ENCODE measurements around the gene UBL4A. TPM values are rescaled to one million over a fixed set of nuclear protein-coding genes. Genes with fewer than 3 reads are reported as not detected.

UBL4A gene
- total RNA-seq, 1 experiment from 2014 or later, result 101 TPM

DNA sequence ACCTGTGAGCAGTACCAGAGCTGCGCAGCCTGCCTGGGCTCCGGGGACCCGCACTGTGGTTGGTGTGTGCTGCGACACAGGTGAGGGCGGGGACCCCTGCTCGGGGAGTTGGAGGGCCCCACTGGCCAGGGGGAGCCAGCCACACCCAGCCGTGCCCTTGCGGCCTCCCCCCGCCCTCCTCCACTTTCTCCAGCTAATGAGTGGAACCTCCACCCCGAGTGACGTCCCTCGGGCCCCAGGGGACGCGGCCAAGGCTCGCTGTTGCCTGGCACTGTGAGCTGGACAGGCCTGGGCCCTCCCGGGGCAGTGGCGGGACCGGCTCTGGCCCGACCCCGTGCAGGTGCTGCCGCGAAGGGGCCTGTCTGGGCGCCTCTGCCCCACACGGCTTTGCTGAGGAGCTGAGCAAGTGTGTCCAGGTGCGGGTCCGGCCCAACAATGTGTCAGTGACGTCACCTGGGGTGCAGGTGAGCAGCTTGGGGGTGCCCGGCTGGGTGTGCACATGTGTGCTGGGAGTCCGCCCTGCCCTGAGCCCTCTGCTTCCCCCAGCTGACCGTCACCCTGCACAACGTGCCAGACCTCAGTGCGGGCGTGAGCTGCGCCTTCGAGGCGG is 22.7 kb downstream of the UBL4A start:
- no peak for DNase-seq (ENCODE audit: low read depth)

DNA sequence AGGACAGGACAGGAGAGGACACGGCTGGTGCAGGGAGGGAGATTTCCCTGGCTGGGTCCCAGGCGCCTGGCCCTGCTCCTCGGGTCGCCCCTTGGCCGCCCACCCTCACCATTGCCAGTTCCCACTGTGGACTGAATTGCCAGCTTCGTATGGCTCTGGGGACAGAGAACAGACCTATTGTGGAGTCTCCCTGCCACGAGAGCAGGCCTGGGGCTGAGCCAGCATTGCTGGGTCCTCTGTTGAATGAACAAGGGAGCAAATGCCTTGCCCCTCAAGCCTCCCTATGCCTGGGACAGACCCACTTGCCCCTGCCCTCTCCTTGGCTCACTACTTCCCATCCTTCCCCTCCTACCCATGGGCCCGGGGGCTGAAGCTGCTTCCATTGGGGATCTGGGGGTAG is 24.0 kb downstream of the UBL4A start:
- no peak for DNase-seq (ENCODE audit: low read depth)

DNA sequence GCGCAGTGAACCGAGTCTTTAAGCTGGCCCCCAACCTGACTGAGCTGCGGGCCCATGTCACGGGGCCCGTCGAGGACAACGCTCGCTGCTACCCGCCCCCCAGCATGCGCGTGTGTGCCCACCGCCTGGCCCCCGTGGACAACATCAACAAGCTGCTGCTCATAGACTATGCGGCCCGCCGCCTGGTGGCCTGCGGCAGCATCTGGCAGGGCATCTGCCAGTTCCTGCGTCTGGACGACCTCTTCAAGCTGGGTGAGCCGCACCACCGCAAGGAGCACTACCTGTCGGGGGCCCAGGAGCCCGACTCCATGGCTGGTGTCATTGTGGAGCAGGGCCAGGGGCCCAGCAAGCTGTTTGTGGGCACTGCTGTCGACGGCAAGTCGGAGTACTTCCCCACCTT is 26.1 kb downstream of the UBL4A start:
- DNase-seq (ENCODE audit: low read depth), result no peak

DNA sequence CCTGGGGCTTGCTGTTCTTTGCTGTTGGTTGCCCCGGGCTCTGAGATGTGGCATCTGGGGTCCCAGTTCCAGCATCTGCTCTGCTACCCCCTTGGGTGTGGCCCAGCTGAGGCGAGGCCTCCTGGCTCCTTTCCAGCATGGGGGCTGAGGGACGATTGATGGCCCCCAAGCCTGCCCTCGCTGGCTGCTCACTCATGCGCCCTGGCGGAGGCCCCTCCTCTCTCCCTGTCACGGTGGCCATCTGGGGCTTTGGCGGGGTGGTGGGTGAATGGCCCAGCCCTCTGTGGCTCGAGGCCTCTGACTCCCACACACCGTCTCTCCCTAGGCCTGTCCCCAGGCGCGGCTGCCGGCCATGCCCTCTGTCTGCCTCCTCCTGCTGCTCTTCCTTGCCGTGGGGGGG is 26.6 kb downstream of the UBL4A start:
- DNase-seq (ENCODE audit: low read depth), result no peak

DNA sequence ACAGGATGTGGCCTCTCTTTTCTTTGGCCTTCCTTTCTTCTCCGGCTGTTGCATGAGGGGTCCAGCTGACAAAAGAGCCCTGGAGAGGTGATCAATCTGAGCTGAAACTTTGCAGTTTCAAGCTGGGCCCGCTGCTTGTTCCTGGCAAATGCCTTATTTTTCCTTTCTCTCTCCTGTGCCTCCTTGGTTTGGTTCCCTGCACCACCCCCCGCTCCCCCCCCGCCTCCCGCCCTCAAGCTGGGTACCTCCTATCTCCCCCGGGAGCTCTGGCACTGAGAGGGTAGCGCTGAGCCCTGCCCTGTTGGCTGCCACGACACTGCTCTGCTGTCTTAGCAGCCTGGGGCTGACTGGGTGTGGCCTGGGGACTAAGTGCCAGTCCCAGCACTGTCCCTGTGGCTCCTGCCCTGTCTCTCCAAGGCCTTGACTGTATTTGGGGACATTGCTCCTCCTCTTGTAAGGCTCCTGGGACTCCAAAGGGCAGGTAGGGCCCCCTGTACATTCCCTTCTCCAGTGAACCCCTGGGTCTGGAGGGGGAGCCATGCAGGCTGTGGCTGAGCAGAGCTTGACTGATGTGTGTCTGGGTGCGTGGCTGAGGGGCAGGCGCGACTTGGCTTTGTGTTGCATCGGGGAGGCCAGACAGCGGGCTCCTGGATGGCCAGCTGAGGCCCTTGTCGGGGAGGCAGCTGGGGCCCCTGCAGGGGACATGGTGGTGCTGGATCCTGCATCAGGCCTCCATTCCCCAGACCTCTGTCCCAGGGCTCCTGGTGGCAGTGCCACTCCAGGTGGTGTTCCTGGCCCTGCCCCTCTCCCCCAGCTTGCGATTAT is 27.2 kb downstream of the UBL4A start:
- peak; percentile 60 for DNase-seq (ENCODE audit: low read depth)

DNA sequence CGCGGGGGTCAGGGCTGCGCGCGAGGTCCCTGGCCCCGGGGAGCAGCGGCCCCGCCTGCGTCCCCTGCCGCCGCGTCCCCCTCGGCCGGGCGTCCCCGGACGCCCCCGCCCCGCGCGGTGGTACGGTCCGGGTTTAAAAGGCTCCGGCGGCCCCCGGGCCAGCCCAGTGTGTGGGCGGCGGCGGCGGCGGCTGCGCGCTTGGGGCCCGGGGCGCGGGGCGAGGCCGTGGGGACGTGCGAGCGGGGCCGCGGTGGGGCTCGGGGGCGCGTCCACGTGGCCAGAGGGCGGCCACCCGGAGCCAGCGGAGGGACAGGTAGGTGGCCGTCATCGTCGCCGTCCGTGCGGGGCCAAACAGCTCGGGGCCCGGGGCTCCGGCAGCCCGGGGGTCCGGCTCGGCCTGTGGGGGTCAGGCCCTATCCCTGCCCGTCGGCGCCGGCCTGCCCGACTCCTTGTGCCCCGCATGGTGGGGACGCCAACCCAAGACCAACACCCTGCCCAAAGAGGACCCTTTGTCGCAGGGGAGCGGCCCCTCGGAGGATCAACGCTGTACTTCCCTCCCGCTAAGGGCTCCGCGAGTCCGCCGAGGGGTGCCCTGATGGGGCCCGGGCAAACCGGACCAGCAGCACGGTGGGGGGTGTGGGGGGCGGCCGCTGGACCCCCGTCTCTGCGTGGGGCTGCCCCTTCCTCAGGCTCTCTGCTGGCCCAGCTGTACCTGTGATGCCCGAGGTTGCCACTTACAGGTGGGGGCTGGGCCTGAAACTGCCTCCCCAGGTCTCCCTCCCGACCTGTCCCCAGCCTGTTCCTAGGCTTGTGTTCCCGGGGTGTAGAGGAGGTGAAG is 28.1 kb downstream of the UBL4A start, which contains the start of gene PLXNA3:
PLXNA3 (plus strand) TSS at position 166 of the 838 bp plus-strand sequence. CDS start 1,903 bp downstream, outside the sequence.
- peak; percentile 40 for DNase-seq (ENCODE audit: low read depth)

DNA sequence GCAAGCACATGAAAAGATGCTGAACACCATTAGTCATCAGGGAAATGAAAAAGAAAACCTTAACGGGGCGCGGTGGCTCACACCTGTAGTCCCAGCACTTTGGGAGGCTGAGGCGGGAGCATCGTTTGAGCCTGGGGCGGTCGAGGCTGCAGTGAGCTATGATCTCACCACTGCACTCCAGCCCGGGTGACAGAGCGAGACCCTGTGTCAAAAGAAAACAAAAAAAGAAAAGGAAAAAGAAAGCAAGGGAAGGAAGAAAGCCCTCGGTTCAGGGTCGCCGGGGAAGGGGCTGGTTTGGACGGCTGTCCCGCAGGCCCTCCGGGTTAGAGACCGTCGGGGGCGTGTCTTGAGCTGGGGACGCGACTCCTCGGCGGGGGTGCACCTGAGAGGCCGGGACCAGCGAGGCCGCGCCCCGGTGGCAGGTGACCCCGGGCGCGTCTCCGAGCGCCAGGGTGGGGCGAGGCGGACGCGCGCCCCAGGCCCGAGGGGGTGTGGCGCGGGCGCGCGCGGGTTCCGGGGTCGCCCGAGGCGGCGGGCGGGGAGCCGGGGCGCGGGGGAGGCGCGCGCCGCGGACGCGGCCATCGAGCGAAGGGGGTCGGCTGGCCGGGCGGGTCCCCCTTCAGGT is 28.8 kb downstream of the UBL4A start:
- peak; percentile 44 for DNase-seq (ENCODE audit: low read depth)

DNA sequence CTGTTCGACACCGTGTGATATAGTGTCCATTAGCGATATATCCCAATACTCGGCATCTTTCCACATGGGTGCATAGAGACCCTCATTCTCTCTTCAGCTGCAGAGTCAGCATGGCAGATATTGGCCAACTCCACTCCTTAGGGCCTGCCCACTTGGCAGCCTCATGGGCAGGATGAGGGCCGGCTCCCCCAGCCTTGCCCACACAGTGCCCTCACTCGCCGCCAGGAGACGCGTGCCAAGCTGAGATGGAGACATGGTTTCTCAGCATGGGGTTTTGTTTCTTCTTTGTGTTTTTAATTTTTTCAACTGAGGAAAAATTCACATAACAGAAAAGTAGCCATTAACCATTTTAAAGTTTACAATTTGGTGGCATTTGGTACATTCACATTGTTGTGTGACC is 33.6 kb downstream of the UBL4A start:
- DNase-seq (ENCODE audit: low read depth), result no peak

DNA sequence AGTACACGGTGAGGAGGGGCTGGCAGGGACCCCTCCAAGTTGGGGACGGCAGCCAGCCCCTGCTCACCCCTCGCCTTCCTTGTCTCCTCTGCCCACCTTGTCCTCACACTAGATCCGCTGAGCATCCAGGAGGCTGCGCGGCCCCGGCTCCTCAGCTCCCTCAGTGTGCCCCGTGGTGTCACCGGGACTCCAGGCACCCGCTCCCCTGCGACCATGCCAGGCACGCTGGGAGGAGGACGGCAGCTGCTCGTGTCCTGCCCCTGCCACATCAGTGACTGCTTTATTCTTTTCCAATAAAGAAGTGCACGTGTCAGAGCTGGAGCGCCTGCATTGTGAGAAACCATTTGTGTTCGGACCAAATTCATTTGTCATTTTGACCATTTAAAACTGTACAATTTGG is 36.1 kb downstream of the UBL4A start:
- no peak for DNase-seq (ENCODE audit: low read depth)

DNA sequence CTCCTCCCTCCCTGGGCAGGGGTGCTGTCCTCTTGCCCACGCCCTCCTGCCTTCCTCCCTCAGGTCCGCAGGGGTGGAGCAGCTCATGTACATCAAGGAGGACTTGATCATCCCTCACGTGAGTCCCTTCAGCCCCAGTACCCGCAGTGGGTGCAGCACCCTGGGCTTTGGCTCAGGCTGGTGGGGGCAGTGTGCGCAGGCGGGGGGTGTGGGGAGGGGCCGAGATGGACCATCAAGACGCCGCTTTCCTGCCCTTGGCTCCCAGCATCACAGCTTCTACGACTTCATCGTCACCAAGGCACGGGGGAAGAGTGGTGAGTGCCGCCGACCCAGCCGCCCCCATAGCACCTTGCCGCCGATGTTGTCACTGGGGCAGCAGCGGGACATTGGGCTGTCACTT is 36.8 kb downstream of the UBL4A start:
- DNase-seq (ENCODE audit: low read depth), result no peak

DNA sequence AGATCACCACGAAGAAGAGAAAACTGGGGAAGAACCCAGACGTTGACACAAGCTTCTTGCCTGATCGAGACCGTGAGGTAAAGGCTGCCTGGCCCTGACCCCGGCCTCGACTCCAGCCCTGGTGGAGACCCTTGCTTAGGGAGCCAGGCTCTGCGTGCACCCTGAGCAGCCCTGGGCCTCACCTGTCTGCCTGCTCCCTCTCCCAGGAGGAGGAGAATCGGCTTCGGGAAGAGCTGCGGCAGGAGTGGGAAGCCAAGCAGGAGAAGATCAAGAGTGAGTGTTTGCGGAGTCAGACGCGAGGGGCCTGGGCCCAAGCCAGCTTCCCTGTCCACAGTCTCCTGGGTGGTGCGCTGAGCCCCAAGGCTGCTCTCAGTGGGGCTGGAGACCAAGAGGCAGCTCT is 37.9 kb downstream of the UBL4A start:
- DNase-seq (ENCODE audit: low read depth), result no peak

DNA sequence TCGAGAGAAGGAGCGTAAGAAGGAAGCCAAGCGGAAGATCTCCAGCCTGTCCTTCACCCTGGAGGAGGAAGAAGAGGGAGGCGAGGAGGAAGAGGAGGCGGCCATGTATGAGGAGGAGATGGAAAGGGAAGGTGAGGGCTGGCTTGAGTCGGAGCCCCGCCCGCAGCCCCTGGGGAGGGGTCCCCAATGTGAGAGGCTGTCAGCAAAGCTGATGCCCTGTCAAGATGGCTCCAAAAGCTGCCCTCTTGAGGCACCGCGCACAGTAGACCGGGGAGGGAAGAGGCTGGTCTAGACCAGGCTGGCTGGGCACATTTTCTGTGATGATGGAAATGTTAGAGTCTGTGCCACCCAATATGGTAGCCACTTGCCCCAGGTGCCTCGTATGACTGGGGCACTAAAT is 40.0 kb downstream of the UBL4A start:
- no peak for DNase-seq (ENCODE audit: low read depth)

DNA sequence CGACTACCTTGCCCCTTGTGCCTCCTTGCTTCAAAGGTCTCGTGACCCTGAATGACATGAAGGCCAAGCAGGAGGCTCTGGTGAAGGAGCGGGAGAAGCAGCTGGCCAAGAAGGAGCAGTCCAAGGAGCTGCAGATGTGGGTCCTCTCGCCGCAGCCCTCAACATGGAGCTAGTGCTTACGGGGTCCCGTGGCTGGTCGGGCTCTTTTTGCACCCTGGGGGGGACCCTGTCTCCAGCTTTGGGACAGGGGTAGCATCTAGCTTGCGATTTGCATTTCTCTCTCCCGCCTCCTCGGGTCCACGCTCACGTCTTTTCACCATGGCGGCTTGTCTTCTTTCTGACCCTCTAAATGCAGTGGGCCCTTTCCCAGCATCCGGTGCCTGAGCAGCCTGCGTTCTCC is 40.6 kb downstream of the UBL4A start:
- no peak for DNase-seq (ENCODE audit: low read depth)

DNA sequence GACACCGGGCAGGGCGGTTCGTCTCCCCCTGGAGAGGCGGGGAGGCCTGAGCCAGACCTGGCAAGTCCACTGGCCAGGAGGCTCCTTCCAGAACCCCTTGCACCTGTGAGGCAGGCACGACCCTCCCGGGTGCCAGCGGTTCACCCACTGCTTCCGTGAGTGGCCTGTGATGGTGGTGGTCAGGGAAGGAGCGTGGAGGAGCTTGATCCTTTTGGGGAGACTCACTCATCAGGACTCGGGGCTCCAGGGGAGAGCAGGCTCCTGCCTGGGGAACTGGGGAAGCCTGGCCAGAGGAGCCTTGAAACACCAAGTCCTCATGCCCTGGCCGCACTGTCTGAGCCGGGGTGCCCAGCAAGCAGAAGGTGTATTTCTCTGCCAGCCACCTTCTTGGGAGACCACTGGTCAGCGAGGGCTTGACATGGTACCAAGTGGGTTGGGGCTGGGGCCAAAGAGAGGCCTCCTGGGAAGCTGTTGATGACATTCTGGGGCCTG is 41.6 kb downstream of the UBL4A start:
- DNase-seq (ENCODE audit: low read depth), result no peak

DNA sequence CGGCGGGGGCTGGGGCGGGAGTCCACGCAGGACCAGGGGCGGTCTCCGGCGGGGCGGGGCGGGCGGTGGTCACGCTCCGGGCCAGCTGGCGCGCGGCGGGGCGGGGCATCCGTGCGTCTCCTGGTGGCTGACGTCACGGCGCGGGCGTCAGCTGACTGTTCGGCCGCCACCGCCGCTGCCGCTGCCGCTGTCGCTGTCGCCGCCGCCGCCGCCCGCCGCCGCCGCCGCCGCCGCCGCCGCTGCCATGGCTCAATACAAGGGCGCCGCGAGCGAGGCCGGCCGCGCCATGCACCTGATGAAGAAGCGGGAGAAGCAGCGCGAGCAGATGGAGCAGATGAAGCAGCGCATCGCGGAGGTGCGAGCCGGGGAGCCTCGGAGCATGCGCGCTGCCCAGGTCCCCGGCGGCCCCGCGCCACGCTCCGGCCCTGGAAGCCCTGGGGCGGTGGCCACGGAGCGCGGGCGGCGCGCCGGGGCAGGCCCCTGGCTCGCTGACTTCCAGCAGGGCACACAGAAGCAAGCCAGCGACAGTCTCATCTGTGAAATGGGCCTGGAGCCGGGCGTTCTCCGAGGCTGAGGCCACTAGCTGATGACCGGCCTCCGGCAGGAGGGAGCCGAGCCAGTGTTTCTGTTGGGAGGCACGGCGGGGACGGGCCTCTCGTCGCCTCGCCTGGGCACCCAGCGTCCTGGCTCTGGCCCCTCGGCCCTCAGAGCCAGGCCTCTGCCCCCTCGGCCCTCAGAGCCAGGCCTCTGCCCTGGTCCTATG is 42.2 kb downstream of the UBL4A start, which contains the start of gene FAM50A:
FAM50A (plus strand) TSS at position 150 of the 763 bp plus-strand sequence; CDS start at position 245, 95 bp downstream.
- DNase-seq (ENCODE audit: low read depth), result peak; percentile 74

DNA sequence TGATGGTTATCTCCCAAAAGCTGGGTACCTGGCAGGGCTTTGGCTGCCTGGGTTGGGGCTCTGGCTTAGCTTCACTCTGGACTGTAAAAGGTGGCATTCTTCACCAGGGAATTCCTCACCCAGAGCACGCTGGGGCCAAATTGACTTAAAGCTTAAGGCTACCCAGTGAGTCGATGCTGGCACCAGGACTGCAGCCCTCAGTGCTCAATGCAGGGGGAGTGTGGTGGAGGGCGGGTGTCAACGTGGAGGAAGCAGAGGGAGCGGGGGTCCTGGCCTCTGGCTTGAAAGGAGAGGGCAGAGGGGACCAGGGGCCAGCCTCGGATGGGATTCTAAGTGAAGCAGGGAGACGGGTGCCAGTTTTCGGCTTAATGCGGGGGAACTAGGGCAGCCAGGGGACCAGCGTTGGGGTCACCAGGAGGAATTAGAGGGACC is 42.9 kb downstream of the UBL4A start:
- DNase-seq (ENCODE audit: low read depth), result peak; percentile 67

DNA sequence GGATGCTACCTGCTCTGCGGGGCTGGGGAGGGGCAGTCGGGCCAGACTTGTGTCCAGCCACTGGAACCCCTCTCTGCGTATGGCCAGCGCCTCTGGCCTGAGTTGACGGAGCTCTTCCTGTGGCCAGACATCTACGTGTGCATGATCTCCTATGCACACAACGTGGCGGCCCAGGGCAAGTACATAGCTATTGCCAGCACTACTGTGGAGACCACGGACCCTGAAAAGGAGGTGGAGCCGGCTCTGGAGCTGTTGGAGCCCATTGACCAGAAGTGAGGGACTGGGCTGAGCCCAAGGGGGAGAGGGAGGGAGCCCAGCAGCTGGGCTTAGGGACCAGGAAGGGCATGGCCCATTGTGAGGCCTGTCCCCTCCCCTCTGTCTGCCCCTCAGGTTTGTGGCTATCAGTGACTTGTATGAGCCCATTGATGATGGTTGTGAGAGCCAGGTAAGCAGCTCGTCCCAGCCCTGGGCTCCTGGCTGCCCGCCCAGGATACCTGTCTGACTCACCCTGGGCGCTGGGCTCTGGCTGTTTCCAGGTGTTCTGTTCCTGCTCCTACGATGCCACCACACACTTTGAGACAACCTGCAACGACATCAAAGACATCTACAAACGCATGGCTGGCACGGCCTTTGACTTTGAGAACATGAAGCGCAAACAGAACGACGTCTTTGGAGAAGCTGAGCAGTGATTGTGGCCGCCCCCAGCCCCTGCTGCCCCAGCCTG is 44.3 kb downstream of the UBL4A start:
- DNase-seq (ENCODE audit: low read depth), result no peak

DNA sequence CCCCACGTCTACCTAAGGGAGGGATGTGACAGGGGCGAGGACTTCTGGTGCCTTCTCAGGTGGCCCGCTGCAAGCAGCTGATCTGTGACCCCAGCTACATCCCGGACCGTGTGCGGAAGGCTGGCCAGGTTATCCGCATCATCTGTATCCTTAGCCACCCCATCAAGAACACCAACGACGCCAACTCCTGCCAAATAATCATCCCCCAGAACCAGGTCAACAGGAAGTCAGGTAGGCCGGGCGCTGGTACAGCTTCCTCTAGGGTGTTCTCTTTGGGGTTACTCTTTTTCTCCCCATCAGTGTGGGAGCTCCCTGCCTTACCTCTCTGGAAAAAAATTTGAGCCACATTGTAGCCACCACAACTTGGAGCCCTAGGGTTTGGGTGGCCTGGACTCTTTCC is 44.9 kb downstream of the UBL4A start:
- DNase-seq (ENCODE audit: low read depth), result no peak

DNA sequence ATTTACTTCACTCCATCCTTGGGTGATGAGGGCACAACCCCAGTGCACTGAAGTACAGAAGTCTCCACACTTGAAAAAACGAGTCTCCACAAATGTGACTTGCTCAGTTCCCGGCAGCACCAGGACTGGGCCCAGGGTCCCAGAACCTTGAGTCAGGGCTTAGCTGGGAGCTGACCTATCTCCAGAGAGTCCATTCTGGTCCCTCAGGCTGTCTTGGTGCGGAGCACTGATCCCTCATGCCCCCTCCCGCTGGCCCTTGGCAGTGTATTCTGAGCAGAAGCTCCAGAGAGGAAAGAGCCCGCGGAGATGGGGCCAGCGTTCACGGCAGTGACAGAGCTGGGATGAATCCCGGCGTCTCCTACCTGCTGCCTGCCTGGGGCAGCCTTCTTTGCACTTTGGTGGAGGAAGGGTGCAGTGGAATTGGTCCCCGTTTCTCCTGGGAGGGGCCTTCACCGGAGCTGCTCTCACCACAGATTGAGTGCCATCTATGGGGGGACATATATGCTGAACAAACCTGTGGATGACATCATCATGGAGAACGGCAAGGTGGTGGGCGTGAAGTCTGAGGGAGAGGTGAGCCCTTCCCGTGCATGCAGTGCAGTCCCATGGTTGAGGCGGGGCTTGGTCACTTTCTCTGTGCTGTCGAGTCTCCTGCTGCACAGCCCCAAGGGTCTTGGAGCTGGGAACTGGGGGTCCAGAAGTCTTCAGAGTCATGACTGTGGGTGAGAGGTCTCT is 45.6 kb downstream of the UBL4A start:
- no peak for DNase-seq (ENCODE audit: low read depth)

Measured in M059J (cell line).